Measurements from ENCODE around the gene CDK17.
"Not testable (repeated sequence)": the region's sequence is repeated elsewhere in the genome, so short reads cannot be mapped to it uniquely, and the experiment has no call there.

CDK17 gene

DNA sequence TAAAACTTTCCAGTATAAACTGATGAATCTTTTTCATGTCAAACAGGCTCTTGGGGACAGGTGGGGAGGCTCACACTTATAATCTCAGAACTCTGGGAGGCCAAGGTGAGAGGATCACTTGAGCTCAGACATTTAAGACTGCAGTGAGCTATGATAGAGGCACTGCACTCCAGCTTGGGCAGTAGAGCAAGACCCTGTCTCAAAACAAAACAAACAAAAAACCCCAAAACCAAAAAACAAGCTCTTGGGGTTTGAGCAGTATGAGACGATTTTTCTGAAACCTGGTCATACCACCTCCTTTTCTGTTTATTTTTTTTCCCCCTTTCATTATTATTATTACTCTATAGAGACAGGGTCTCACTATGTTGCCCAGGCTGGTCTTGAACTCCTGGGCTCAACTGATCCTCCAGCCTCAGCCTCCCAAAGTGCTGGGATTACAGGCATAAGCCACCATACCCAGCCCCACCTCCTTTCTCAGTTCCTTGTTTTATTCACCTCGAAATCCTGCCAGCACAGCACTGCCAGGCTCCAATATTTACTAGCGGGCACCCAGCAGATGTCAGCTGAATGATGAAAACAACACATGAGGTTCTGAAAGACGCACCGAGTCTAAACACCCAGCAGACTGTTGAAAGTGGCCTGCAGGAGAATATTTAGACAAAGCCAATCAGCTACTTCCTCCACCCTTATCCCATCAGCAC, 19.5 kb upstream of the CDK17 start:
- DNase-seq (ENCODE audit: low read depth in 2 of 2), result no peak

DNA sequence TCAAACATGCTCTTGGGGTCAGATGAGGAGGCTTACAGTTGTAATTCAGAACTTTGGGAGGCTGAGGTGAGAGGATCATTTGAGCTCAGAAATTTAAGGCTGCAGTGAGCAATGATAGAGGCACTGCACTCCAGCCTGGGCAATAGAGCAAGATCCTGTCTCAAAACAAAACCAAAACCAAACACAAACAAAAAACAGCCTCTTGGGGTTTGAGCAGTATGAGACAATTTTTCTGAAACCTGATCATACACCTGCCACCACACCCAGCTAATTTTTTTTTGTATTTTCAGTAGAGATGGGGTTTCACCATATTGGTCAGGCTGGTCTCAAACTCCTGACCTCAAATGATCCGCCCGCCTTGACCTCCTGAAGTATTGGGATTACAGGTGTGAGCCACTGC, 17.4 kb upstream of the CDK17 start:
- DNase-seq (ENCODE audit: low read depth in 2 of 2), result not testable (repeated sequence)

DNA sequence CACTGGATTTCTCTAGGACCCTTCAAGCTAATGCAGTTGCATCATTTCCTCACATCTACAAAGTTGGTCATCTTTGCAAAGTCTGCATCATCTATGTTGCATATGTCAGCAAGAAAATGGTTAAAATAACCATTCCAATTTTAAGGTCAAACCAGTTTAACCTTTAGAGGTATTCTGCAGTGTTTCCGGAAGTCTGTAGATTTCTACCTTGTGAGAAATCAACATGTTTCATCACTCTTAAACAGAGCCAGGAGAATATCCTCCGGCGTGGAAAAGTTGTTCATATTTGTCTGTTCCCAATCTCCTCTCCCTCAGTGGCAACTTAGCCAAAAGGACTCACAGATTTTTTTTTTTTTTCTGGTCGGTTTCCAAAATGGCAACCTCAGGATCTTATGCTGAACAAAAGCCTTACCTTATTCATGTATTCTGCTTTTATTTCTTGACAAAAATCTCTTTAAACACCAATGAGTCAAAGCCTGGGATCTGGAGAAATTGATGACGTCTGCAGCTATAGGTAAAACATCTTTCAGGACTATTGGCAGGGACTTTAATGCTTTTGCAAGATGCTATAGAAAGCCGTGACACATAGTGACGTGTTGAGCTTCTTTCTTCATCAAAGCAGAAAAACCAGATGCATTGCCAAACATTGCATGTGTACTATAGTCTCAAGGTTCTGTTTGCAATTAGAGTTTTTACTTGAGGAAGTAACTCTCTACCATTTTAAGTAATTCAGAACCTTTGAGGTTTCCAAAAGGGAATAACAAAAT, 16.0 kb upstream of the CDK17 start:
- DNase-seq (ENCODE audit: low read depth in 2 of 2), result peak; percentile 92 to 93

DNA sequence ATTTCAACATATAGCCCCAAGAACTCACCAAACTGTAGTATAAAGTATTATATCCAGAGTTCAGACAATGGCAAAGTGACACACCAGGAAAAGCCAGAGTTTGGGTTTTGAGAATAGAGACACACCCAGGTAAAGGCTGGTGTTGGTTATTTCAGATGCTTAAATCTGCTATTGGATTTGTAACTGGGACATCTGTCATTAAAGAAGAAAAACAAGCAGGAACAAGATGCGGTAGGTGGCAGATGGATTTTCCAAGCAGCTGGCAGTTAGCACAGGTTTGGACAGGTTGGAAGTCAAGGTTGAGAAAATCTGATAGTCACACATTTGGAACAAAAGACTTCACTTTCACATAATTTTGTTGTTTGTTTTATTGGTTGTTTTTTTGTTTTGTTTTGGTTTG, 14.4 kb upstream of the CDK17 start:
- no peak for DNase-seq (ENCODE audit: low read depth in 2 of 2)

DNA sequence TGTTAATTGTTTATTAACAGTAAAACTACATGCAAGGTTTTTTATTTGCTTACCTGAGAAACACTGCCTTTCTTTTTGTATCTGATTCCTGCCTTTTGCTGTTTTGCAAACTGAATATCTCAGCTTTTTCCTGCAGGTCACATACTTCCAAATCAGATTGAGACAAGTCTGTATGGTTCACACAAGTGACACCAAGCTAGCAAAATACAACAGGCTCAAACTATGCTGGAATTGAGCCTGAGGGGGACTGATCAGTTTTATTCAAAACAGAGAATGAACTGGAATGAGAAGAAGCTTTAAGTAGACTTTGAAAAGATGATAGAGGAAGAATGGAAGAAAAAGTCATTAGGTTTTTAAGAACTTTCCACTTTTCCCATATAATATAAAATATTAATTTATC, 12.2 kb upstream of the CDK17 start:
- no peak for DNase-seq (ENCODE audit: low read depth in 2 of 2)

DNA sequence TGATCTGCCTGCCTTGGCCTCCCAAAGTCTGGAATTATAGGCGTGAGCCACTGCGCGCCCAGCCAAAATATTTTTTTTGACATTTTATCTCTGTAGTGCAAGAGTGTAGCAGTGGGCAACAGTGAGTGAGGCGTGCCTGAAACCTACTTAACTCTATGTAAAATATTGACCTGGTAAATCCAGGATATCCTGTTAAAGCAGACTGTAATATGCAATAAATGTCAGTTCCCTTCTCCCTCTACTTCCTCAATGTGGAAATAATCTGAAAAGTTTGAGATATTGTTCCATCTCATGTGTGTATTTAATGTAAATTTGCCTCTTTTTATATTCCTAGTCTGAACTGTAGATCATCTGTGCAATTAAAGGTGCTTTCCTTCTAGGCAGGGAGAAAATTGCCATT, 9.5 kb upstream of the CDK17 start:
- no peak for DNase-seq (ENCODE audit: low read depth in 2 of 2)

DNA sequence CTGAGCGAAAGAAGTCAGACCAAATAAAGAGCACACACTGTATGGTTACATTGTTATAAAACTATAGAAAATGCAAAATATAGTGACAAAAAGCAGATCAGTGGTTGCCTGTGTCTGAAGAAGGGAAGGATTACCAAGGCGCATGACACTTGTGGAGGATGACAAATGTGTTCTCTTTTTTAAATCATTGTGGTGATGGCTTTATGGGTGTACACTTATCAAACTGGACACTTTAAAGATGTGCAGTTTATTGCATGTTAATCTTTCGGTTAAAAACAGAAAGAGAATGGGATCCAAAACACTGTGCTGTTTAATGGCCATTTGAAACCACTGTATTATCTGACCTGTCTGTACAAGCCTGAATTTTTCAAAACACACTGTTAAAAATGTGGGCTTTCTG, 8.8 kb upstream of the CDK17 start:
- DNase-seq (ENCODE audit: low read depth in 2 of 2), result no peak

DNA sequence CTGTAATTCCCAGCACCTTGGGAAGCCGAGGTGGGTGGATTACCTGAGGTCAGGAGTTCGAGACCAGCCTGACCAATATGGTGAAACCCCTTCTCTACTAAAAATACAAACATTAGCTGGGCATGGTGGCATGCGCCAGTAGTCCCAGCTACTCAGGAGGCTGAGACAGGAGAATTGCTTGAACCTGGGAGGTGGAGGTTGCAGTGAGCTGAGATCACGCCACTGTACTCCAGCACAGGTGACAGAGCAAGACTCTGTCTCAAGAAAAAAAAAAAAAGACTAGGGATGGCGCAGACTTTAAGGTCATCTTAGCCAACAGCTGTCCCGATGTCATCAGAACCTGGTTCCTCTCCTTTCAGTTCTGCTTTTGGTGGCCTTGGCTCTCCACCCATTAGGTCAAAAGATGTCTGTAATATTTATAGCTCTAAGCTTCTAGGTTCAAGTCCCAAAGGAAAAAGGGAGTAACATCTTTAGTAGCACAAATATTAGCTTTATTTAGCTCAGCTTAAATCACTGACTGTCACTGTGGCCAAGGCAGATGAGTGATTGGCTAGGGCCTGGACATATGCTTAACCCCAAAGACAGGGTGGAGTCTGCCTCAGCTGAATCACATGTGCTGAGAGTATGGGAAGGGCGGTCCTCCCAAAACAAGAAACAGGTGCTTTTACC, 7.3 kb upstream of the CDK17 start:
- not testable (repeated sequence) for DNase-seq (ENCODE audit: low read depth in 2 of 2)

DNA sequence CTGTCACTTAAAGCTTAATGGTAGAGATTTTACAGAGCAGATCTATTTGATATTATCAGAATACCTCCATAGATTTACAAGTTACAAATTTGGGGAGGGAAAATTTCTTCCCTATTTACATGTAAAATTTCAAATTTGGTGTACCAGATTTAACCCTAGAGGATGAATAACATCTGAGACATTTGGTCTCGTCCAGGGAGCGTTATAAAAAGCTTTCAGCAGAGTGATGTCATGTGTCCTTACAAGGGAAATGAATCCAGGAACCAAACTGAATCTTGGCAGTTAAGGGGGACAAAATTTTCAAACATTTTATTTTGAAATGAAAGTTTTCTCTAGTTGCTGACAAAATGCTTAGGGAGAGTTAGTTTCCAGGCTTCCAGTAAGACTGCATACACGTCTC, 4.5 kb upstream of the CDK17 start:
- DNase-seq (ENCODE audit: low read depth in 2 of 2), result no peak

DNA sequence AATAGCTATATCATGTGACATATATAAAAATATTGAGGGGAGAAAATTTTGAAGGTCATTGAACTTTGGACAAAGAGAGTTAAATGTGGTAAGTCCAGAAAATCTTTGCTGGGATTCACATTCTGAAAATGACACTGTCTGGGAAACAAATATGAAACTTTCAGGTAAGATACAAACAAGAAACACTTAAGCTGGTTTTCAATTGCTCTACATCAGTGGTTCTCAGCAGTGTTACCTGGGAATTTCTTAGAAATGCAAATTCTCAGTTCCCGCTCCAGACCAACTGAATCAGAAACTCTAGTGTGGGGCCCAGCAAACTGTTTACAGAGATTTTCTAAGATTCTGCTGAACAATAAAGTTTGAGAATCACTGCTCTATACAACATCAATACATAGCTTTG, 3.6 kb upstream of the CDK17 start:
- no peak for DNase-seq (ENCODE audit: low read depth in 2 of 2)

DNA sequence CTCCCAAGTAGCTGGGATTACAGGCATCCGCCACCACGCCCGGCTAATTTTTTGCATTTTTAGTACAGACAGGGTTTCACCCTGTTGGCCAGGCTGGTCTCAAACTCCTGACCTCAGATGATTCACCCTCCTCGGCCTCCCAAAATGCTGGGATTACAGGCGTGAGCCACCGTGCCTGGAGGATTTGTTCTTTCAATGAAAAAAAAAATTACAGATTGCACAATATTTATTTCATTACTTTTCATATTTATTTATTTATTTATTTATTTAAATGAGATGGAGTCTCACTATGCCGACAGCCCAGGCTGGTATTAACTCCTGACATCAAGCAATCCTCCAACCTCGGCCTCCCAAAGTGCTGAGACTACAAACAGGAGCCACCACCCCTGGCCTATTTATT, 2.3 kb upstream of the CDK17 start:
- DNase-seq (ENCODE audit: low read depth in 2 of 2), result not testable (repeated sequence)

DNA sequence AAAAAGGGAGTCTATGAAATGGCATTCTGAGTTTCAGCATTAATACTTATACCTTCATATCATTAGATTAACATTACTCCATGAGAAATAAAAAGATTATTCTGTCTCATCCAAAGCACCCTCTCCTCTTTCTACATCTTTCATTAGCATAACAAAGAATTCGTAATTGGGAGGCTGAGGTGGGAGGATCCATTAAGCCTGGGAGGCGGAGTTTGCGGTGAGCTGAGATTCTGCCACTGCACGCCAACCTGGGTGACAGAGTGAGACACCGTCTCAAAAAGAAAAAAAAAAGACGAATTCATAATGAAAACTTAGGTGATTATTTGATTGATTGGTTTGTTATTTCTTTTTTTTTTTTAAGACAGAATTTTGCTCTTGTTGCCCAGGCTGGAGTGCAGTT, 1.8 kb upstream of the CDK17 start:
- DNase-seq (ENCODE audit: low read depth in 2 of 2), result no peak

DNA sequence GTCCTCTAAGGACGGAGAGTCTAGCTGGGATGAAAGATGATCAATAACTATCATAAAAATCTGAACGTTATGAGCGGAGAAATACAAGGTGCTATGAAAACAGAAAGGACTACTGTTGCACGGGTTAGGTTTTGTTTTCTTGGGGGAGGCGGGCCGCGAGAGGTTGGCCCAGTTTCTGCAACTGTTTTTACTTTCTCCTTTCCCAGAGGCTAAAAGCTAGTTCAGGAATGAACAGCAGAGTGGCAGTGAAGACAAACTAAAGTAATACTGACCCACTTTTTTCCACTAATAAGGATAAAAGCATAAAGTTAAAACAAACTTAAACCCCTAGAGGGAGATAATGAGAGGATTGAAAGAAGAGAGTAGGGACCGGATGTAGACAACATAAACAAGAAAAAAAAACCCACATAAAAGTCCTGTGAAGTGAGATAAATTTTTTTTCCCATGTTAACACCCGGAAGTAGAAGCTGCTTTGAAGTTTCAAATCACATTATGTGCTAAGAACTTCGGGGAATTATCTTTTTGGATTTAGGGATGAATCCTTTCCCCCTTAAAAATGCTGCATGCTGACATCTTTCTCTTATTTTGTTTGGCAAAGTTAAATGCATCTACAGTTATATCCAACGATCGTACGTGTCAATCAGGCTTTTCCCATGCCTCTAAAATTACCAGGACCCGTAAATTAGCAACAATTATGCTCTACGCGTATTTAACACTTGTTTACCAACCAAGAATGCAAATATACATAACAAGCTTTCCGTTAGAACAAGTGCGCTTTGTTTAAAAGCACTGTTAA, 1.0 kb upstream of the CDK17 start:
- no peak for DNase-seq (ENCODE audit: low read depth in 2 of 2)

DNA sequence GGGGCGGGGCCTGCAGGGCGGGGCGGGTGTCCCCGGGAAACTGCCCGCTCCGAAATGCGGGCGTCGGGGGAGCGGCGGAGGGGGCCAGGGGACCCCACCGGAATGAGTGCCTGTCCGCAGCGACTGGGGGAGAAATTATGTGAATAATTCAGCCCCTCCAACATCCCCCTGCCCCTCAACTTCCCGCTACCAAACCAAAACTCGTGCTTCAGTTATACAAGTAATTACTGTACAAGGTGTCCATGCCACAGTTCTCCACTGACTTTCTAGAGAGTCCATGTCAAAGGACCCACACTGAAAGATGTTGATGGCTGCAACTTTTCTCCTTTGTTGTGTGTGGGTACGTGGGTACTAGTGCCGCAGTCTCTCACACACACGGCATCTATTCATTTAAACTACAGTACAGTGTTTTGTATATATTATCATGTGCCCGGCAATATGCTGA, 414 bp upstream of the CDK17 start:
- DNase-seq (ENCODE audit: low read depth in 2 of 2), result no peak

DNA sequence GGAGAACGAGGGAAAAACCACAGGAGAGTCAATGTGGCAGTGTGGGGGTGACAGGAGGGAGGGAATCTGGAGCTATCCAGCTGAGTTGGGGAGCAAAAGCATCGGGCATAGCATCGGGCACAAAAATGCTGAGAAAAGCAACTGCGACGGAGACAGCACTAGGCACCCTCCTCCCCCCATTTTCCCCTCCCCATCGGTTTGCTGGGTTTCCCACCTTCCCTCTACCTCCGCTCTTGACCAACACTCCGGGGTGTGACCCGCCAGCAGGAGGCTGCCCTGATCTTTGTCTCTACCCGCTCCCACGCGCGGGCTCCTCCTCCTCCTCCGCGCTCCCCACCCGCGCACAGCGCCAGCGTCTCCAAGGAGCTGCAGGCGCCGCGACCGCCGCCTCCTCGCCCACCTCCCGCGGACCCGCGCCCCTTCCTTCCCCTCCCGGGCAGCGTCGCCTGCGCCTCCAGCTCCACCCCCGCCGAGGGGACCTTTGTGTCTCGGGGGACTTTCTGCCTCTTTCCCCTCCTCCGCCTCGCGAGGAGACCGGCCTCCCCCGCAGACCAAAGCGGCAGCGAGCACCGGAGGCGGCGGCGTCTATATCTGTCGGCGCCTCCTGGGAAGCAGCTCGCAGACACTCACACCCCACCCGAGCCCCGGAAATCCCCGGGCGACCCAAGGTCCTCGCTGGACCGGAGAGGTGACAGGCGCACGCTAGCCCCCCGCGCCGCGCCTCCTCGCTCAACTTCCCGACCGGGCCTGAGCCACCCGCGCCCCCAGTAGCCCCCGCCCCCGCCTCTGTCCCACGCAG, 920 bp downstream of the CDK17 start:
- DNase-seq (ENCODE audit: low read depth in 2 of 2), result no peak

DNA sequence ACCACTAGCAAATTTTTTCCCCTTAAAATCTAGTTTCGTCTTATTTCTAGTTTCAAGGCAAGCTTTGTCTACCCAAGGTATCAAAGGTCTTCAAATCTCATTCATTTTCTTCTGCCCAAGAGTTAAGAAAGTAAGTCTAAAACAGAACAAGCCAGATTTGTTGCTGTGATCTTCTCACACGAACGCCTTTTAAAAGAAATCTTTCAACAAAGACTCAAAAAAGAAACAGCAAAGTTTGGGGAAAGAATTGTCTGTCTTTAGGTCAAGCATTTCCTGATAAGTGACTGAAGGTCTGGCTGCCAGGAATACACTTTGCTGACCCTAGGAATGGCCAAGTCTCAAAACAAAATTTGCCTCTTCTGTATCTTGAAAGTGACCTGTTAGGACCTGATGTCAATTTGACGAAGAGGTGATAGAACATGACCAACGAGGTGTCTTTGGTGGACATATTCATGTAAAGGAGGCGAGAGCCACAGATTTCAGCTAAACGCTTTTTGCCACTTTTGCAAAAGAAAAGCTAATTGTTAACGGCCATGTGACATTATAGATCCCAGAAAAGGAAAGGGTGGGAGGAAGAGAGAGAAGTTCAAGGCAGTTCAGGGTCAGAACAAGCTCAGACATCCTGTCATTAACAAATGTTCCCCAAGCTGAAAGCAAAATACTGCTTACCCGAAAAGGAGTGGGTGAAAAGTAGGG, 1.7 kb downstream of the CDK17 start:
- DNase-seq (ENCODE audit: low read depth in 2 of 2), result no peak

DNA sequence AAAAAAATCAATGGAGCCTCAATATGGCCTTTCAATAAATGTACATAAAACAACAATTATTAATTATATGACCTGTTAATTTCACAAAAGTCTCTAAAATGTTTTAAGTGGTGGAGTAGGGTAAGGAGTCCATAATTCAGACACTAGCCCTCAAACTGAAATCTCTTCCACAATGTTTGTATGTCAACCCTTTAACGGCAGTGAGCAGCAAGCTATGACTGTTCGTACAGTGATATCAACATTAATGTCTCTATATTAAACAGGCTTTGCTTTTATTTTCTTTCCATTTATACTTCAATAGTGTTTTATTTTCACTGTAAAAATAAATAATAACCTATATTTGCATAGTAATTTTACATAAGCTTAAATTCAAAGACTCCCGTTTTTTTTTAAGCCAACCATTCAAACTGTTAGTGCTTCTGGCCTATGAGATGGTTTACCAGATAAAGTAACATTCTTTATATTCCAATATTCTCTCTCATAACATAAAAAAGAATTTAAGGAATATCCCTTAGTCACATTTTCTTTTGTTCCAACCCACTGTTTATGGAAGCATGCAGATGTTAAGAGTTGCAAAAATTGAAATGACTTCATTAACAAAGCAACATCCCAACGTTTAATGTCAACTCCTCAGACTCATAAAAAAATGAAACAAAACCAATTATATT, 2.3 kb downstream of the CDK17 start:
- no peak for DNase-seq (ENCODE audit: low read depth in 2 of 2)

DNA sequence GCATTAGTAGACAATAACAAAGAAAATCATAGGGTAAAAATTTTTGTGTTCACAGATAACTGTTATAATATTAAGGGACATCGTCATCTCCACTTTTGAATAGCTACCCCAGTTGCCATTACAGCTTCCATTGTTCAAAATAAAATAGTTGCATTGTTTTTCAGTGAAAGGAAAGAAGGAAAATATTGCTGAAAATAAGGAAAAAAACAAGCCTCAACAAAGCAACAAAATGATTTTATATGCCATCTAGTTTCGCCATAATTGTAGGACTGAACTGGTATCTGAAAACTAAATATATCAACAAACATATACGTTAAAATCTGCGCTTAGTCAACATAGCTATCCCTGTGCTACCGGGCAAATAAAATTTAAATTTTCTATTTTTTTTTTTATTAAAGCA, 3.3 kb downstream of the CDK17 start:
- DNase-seq (ENCODE audit: low read depth in 2 of 2), result no peak

DNA sequence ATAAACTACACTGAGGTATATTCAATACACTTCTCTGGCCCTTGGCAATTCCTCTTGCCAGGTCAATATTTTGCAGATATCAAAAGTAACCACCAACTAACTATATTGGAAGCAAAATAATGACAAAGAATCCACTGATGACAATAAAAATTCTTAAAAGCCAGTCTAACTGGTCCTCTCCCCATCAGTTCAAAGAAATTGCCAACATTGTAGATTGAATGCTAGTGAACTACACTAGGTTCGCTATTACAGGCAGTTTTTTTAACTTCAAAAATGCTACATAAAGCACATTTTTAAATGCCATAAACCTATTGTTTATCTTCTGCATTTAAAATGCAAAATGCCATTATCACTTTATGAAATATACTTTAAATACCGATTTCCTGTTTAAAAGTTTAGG, 4.0 kb downstream of the CDK17 start:
- DNase-seq (ENCODE audit: low read depth in 2 of 2), result no peak

DNA sequence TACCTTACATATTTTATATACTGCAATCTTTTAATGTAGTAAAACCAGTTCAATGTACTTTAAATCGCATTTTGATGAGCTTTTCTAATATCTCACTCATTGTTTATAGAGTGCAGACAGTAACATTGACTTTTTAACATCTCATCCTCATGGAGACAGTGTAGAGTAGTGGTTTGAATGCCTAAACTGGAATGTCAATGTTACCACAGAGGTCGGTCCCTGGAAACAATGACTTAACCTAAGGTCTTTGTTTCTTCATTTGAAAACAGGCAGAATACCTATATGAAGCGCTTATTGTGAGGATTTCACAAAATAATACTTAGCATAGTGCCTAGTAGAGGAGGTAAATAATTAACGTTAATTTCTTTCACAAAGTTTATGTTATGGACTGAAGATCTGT, 5.0 kb downstream of the CDK17 start:
- DNase-seq (ENCODE audit: low read depth in 2 of 2), result no peak

Measured in fibroblast of skin of left biceps (primary cell).